Parathyroid adenoma (tissue), 2 donors: ENCODE data around the gene TEAD1.

Experiments used
- H2AFZ ChIP-seq: fragments of 300-600 bp; sonication (generic); one replicate; pipeline ENCODE4 v1.7.0; 2017; ENCODE audit warnings: antibody characterized with exemption, mild to moderate bottlenecking
- H3K27ac ChIP-seq: fragments of 300-600 bp; sonication (generic); one replicate; pipeline ENCODE4 v1.7.0; 2017
- H3K27me3 ChIP-seq: fragments of 300-600 bp; sonication (generic); one replicate; pipeline ENCODE4 v1.7.0; 2017; ENCODE audit warnings: low read length; ENCODE audit not compliant: control insufficient read depth, insufficient read depth
- H3K36me3 ChIP-seq: fragments of 300-600 bp; sonication (generic); one replicate; pipeline ENCODE4 v1.7.0; 2017; ENCODE audit warnings: low read length; ENCODE audit not compliant: control insufficient read depth, insufficient read depth
- H3K4me1 ChIP-seq: fragments of 300-600 bp; sonication (generic); one replicate; pipeline ENCODE4 v1.7.0; 2017; ENCODE audit warnings: control low read depth
- H3K4me2 ChIP-seq: fragments of 300-600 bp; sonication (generic); one replicate; pipeline ENCODE4 v1.7.0; 2017; ENCODE audit warnings: low read length
- H3K4me3 ChIP-seq: fragments of 300-600 bp; sonication (generic); one replicate; pipeline ENCODE4 v1.7.0; 2017; ENCODE audit warnings: low read depth, low read length
- H3K79me2 ChIP-seq: fragments of 300-600 bp; sonication (generic); one replicate; pipeline ENCODE4 v1.7.0; 2017; ENCODE audit warnings: control low read depth
- H3K9ac ChIP-seq: fragments of 300-600 bp; sonication (generic); one replicate; pipeline ENCODE4 v1.7.0; 2017; ENCODE audit warnings: mild to moderate bottlenecking
- H3K9me3 ChIP-seq: fragments of 300-600 bp; sonication (generic); one replicate; pipeline ENCODE4 v1.7.0; 2017; ENCODE audit warnings: low read length; ENCODE audit not compliant: control insufficient read depth
- TF ChIP-seq, protein P1 (sequence below): fragments of 300-600 bp; sonication (generic); IDR thresholded peaks from one replicate; pipeline ENCODE4 v1.7.0; 2017; ENCODE audit warnings: antibody characterized with exemption, mild to moderate bottlenecking
- donor health status: primary hyperparathyroidism.

TEAD1 gene

DNA sequence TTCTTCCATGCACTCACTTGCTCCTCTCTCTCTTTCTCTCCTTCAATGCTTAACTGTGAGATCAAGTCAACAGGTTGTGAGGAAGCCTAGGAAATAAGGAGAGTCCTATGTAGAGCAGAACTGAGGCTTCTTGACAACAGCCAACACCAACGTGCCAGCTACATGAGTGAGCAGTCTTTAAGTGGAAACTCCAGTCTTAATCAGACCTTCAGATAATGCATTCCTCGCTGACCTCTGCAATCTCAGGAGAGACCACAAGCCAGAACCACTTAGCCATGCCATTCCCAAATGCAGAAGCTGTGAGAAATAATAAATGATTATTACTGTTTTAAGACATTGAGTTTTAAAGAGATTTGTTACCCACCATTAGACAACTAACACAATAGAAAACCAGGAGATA is 6.1 kb upstream of the TEAD1 start:
- H3K36me3 ChIP-seq, result no peaks in the 10 kb centered on the region
- no peaks in the 10 kb centered on the region for H3K27me3 ChIP-seq
- H3K27ac ChIP-seq, result no peak overlapping the region
- no peak overlapping the region for H2AFZ ChIP-seq
- H3K4me1 ChIP-seq, result no peaks in the 10 kb centered on the region
- no peak overlapping the region for H3K4me3 ChIP-seq
- no peak overlapping the region for H3K4me2 ChIP-seq
- TF ChIP-seq, protein P1, sequence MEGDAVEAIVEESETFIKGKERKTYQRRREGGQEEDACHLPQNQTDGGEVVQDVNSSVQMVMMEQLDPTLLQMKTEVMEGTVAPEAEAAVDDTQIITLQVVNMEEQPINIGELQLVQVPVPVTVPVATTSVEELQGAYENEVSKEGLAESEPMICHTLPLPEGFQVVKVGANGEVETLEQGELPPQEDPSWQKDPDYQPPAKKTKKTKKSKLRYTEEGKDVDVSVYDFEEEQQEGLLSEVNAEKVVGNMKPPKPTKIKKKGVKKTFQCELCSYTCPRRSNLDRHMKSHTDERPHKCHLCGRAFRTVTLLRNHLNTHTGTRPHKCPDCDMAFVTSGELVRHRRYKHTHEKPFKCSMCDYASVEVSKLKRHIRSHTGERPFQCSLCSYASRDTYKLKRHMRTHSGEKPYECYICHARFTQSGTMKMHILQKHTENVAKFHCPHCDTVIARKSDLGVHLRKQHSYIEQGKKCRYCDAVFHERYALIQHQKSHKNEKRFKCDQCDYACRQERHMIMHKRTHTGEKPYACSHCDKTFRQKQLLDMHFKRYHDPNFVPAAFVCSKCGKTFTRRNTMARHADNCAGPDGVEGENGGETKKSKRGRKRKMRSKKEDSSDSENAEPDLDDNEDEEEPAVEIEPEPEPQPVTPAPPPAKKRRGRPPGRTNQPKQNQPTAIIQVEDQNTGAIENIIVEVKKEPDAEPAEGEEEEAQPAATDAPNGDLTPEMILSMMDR, result no peak
- H3K9ac ChIP-seq, result no peak overlapping the region
- H3K9me3 ChIP-seq, result no peaks in the 10 kb centered on the region
- no peaks in the 10 kb centered on the region for H3K79me2 ChIP-seq

DNA sequence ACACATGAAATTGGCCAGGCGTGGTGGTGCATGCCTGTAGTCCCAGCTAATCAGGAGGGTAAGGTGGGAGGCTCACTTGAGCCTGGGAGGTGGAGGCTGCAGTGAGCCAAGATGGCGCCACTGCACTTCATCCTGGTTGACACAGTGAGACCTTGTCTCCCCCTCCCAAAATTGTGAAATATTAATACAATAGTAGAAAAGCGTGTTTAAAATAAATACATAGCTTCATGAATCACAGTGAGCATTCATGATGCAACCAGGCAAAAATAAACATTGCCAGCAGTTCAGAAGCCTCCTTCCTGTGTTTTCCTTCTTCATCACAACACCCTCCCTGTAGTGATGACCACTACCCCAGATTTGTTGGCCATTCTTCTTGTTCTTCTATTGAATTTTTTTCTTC is 4.3 kb upstream of the TEAD1 start:
- Histone ChIP-seq H3K79me2 (no peaks in the 10 kb centered on the region), H3K9me3 (no peaks in the 10 kb centered on the region), H3K27ac (no peak overlapping the region), H2AFZ (no peak overlapping the region), H3K9ac (no peak overlapping the region), H3K27me3 (no peaks in the 10 kb centered on the region), H3K4me2 (no peak overlapping the region), H3K4me1 (no peaks in the 10 kb centered on the region), H3K4me3 (no peak overlapping the region), H3K36me3 (no peaks in the 10 kb centered on the region)
- TF ChIP-seq, protein P1, result no peak

DNA sequence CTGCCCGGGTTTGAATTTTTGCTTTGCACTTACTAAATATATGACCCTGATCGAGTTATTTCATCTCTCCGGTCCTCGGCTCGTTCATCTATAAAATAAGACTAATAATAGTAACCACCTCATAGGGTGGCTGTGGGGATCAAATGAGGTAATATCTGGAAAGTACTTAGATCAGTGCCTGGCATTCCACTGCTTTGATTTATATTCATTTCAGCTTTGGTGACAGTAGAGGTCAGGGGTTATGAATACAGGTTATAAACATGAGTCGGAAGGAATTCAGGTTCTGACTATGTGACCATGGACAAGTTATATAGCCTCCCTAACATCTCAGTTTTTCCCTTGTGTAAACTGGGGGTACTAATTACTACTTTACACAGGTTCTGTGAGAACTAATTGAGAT is 2.9 kb upstream of the TEAD1 start:
- Histone ChIP-seq H2AFZ (no peak overlapping the region), H3K4me1 (no peaks in the 10 kb centered on the region), H3K27me3 (no peaks in the 10 kb centered on the region), H3K9ac (no peak overlapping the region), H3K4me2 (no peak overlapping the region), H3K79me2 (no peaks in the 10 kb centered on the region), H3K4me3 (no peak overlapping the region), H3K27ac (no peak overlapping the region), H3K36me3 (no peaks in the 10 kb centered on the region), H3K9me3 (no peaks in the 10 kb centered on the region)
- TF ChIP-seq, protein P1, result no peak

DNA sequence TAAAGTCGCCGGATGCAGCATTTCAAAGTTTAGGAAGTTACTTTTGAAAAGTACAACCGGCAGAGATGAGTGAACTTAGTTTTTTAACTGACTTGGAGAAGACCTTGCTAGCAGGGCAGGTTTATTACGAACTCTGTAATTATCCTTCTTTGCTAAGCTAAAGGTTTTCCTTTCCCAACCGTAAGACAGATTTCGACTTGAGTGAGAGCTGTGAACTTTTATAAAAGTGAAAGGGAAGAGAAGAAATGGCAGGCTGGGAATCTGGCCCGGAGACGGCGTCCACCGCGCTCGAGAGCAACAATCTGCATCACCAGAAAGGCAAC is 659 bp upstream of the TEAD1 start:
- Histone ChIP-seq H3K4me3 (peak overlapping the region; percentile 63), H3K4me2 (peak overlapping the region; percentile 66), H3K27ac (peak overlapping the region; percentile 82), H3K4me1 (no peaks in the 10 kb centered on the region), H3K9me3 (no peaks in the 10 kb centered on the region), H3K9ac (no peak overlapping the region), H3K36me3 (no peaks in the 10 kb centered on the region), H3K27me3 (no peaks in the 10 kb centered on the region), H2AFZ (peak overlapping the region; percentile 89), H3K79me2 (no peaks in the 10 kb centered on the region)
- TF ChIP-seq, protein P1, result no peak

DNA sequence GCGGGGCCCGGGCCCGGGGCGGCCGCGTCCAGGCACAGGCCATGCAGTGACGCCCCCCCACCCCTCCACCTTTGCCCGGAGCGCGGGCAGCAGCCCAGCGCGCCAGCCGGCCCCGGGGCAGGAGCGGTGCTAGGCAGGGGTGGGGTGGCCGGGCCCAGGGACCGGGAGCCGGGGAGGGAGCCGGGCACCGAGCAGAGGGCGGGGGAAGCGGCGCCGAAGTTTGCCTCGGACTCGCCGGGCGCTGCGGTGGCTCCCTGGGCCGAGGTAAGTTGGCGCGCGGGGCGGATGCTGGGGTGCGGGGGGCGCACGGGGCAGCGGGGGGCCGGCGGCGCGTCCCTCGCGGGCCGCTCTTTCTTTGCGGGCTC is 332 bp downstream of the TEAD1 start:
- H2AFZ ChIP-seq, result peak overlapping the region; percentile 28
- no peak overlapping the region for H3K9ac ChIP-seq
- H3K36me3 ChIP-seq, result no peaks in the 10 kb centered on the region
- TF ChIP-seq, protein P1, result no peak
- no peaks in the 10 kb centered on the region for H3K27me3 ChIP-seq
- peak overlapping the region; percentile 49 for H3K4me2 ChIP-seq
- H3K27ac ChIP-seq, result peak overlapping the region; percentile 57
- H3K9me3 ChIP-seq, result no peaks in the 10 kb centered on the region
- peak overlapping the region; percentile 37 for H3K4me3 ChIP-seq
- H3K4me1 ChIP-seq, result no peaks in the 10 kb centered on the region
- H3K79me2 ChIP-seq, result peaks cover 4% of the 10 kb centered on the region
